Panc1 (cell line): ENCODE results near the gene MEIS2.

Experiments used
- POLR2AphosphoS5 ChIP-seq: IDR thresholded peaks from 2 replicates; pipeline ENCODE4 v1.6.1; 2012; ENCODE audit warnings: mild to moderate bottlenecking, low read depth, low read length, moderate library complexity
- SIN3A ChIP-seq: IDR thresholded peaks from 2 replicates; pipeline ENCODE4 v1.6.1; 2012; ENCODE audit warnings: low read depth, mild to moderate bottlenecking, low read length, moderate library complexity, borderline replicate concordance; ENCODE audit not compliant: insufficient read depth
- TF ChIP-seq, protein P1 (sequence below): fragments of 450-650 bp; IDR thresholded peaks from 2 replicates; pipeline ENCODE4 v1.5.1; 2017; ENCODE audit warnings: mild to moderate bottlenecking
- TF ChIP-seq, protein P2 (sequence below), 2 experiments: IDR thresholded peaks; 2 replicates each; pipeline ENCODE4 v1.6.1; 2011 to 2012; ENCODE audit warnings: low read depth in 2 of 2, control low read depth in 1 of 2, low read length in 1 of 2, mild to moderate bottlenecking in 1 of 2, moderate library complexity in 1 of 2; ENCODE audit not compliant: insufficient read depth in 1 of 2

DNA sequence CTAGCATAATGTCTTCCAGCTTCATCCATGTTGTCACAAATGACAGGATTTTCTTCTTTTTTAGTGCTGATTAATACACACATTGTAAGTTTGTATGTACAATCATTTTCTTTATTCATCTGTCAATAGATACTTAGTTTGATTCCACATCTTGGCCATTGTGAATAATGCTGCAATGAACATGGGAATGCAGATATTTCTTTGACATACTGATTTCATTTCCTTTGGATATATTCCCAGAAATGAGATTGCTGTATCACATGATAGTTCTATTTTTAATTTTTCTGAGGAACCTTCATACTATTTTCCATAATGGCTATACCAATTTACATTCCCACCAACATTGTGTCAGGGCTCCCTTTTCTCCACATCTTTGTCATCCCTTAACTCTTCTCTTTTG lies 117.9 kb downstream of the MEIS2 start:
- no peak for TF ChIP-seq POLR2AphosphoS5
- TF ChIP-seq, protein P1, sequence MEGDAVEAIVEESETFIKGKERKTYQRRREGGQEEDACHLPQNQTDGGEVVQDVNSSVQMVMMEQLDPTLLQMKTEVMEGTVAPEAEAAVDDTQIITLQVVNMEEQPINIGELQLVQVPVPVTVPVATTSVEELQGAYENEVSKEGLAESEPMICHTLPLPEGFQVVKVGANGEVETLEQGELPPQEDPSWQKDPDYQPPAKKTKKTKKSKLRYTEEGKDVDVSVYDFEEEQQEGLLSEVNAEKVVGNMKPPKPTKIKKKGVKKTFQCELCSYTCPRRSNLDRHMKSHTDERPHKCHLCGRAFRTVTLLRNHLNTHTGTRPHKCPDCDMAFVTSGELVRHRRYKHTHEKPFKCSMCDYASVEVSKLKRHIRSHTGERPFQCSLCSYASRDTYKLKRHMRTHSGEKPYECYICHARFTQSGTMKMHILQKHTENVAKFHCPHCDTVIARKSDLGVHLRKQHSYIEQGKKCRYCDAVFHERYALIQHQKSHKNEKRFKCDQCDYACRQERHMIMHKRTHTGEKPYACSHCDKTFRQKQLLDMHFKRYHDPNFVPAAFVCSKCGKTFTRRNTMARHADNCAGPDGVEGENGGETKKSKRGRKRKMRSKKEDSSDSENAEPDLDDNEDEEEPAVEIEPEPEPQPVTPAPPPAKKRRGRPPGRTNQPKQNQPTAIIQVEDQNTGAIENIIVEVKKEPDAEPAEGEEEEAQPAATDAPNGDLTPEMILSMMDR = no peak
- TF ChIP-seq, protein P2, sequence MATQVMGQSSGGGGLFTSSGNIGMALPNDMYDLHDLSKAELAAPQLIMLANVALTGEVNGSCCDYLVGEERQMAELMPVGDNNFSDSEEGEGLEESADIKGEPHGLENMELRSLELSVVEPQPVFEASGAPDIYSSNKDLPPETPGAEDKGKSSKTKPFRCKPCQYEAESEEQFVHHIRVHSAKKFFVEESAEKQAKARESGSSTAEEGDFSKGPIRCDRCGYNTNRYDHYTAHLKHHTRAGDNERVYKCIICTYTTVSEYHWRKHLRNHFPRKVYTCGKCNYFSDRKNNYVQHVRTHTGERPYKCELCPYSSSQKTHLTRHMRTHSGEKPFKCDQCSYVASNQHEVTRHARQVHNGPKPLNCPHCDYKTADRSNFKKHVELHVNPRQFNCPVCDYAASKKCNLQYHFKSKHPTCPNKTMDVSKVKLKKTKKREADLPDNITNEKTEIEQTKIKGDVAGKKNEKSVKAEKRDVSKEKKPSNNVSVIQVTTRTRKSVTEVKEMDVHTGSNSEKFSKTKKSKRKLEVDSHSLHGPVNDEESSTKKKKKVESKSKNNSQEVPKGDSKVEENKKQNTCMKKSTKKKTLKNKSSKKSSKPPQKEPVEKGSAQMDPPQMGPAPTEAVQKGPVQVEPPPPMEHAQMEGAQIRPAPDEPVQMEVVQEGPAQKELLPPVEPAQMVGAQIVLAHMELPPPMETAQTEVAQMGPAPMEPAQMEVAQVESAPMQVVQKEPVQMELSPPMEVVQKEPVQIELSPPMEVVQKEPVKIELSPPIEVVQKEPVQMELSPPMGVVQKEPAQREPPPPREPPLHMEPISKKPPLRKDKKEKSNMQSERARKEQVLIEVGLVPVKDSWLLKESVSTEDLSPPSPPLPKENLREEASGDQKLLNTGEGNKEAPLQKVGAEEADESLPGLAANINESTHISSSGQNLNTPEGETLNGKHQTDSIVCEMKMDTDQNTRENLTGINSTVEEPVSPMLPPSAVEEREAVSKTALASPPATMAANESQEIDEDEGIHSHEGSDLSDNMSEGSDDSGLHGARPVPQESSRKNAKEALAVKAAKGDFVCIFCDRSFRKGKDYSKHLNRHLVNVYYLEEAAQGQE (IDR thresholded peaks at IDR 0.05; ENCODE audit: insufficient read depth in 1 of 2, low read depth in 2 of 2, low read length in 1 of 2) = no peak
- TF ChIP-seq SIN3A = no peak
